Small intestine (tissue), 7 donors: ENCODE results near the gene MYO16. TPM values are rescaled to one million over a fixed set of nuclear protein-coding genes. Genes with fewer than 3 reads are reported as not detected.

Experiments
- DNase-seq, 2 donors: peaks; one replicate each; pipeline versions ENCODE4 v3.0.0 to v3.0.0-alpha.2; 2013
- FAIRE-seq: peaks from 2 replicates; lab custom pipeline; 2012; peaks lifted over from hg19 to GRCh38; lab: Jason Lieb, UNC
- H3K27ac ChIP-seq, 3 donors: one replicate each; pipeline ENCODE4 v1.5.1; 2013; ENCODE audit warnings: low read length in 2 of 3, mild to moderate bottlenecking in 2 of 3, control low read depth in 1 of 3, inconsistent platforms in 1 of 3, low read depth in 1 of 3, moderate library complexity in 1 of 3
- H3K27me3 ChIP-seq, 3 donors: one replicate each; pipeline ENCODE4 v1.6.1; 2013; ENCODE audit warnings: low read length in 3 of 3, inconsistent platforms in 1 of 3; ENCODE audit not compliant: control insufficient read depth in 3 of 3, insufficient read depth in 3 of 3
- H3K36me3 ChIP-seq, 3 donors: one replicate each; pipeline ENCODE4 v1.6.1; 2013; ENCODE audit warnings: low read length in 3 of 3, inconsistent platforms in 1 of 3, low read depth in 1 of 3, mild to moderate bottlenecking in 1 of 3, moderate library complexity in 1 of 3; ENCODE audit not compliant: control insufficient read depth in 3 of 3, insufficient read depth in 2 of 3
- H3K4me1 ChIP-seq, 3 donors: one replicate each; pipeline ENCODE4 v1.6.1; 2013; ENCODE audit warnings: low read length in 2 of 3, inconsistent platforms in 1 of 3, low read depth in 1 of 3, mild to moderate bottlenecking in 1 of 3, moderate library complexity in 1 of 3; ENCODE audit not compliant: control insufficient read depth in 3 of 3, insufficient read depth in 2 of 3
- H3K4me3 ChIP-seq, 3 donors: one replicate each; pipeline ENCODE4 v1.5.1; 2013; ENCODE audit warnings: low read length in 3 of 3, control low read depth in 1 of 3, inconsistent platforms in 1 of 3, low read depth in 1 of 3, mild to moderate bottlenecking in 1 of 3, moderate library complexity in 1 of 3
- H3K9me3 ChIP-seq, 2 donors: one replicate each; pipeline ENCODE4 v1.6.1; 2013; ENCODE audit warnings: low read depth in 1 of 2, low read length in 1 of 2; ENCODE audit not compliant: control insufficient read depth in 2 of 2, insufficient read depth in 1 of 2
- WGBS, 3 donors: extraction: QIAGEN DNeasy Blood & Tissue Kit; methylation state at CpG; one replicate each; pipeline ENCODE4 v1.1.7; 2013; 5-methylcytosine and 5-hydroxymethylcytosine counted together
- polyA plus RNA-seq, 4 donors: library from polyadenylated mRNA; stranded (reverse) in 3 of 4; unstranded in 1 of 4; fragments of 200-250 nt in 3 of 4; fragments of 120-200 nt in 1 of 4; gene quantifications; one replicate each; pipeline versions ENCODE4 v1.2.1 to v1.2.3, GENCODE V29; 2013
- donor health status: healthy with polysubstance abuse.
- donor health status: control.
- donor health status: control.
- donor health status: Bipolar disorder and iron deficiency.
- donor health status: healthy.

The MYO16 gene
- polyA plus RNA-seq, 4 donors, result 0.03 to 0.21 TPM; not detected in 2

DNA sequence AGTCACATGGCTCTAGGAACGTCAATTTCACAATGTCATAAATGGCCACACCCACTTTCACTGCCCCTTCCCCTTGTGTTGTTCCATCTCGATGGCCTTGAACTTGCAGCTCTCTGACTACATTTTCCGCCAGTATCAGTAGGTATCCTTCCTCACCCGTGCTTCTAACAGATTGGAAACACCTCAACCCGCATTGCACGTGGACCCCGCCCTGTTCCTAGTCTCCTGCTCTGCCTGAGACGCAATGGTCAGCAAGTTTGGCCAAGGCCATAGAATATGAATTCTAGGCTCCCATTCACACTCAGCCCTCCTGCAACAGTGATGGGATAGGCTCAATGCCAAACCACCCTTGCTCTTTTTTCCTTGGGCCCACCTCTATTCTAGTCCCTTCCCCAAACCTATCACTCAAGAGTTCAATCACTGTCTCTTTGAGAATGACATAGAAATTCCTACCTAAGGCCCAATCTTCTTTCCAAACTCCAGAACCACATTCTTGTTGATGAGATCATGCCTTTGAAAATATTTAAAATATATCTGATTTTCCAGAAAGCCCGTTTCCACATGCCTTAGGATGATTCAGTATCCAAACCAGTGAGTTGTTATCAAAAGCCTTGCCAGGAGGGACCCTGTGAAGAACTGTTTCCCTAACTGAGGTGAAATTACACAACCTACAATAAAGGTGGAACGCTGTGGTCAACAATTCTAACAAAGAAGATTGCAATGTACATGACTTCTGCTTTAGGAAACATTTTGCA is 334.6 kb downstream of the MYO16 start:
- no peaks in the 10 kb centered on the region for H3K4me1 ChIP-seq
- no peak overlapping the region for H3K27ac ChIP-seq
- no peak overlapping the region for H3K4me3 ChIP-seq
- FAIRE-seq, result no peak
- WGBS, 3 donors, result 70 to 76% (median 70%) methylated on average over 10 of the region's 10 CpGs
- no peaks in the 10 kb centered on the region for H3K36me3 ChIP-seq
- DNase-seq, result no peak
- no peaks in the 10 kb centered on the region for H3K27me3 ChIP-seq
- H3K9me3 ChIP-seq, result no peaks in the 10 kb centered on the region

DNA sequence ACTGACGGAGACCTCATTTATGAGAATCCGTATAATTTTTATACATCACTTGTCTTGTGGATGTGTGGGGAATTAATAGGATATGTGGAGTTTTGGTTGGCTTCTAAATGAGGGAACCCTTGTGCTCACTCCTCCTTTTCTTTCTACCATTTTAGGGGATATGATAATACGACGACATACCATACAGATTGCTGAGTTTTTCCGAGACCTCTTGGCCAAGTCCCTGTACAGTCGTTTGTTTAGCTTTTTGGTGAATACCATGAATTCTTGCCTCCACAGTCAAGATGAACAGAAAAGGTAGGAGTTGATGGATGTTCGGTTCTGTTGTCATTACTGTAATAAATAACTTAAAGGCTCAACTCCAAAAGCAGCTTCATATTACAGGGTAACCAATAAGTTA is 335.2 kb downstream of the MYO16 start:
- no peaks in the 10 kb centered on the region for H3K9me3 ChIP-seq
- WGBS, 3 donors, result 77 to 86% (median 86%) methylated on average over 7 of the region's 7 CpGs

DNA sequence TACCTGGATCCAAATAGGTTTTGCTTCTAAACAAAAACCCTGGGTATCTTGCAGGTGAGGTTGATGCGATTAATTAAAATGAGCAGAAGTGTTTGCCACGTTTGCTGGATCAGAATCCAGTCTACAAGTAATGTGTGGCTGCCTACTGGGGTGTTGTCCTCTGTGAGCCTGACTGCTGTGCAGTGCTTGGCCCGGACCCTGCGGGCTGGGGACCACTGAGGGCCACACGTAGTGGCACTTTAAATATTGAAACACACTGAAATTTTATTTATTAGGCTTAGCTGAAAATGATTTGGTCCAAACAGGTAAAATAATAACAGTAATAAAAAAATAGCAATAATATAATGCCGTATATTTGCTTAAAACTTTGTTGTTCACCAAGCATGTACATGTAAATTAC is 338.0 kb downstream of the MYO16 start:
- FAIRE-seq (no peak), DNase-seq (no peak)
- WGBS, 3 donors, result 81 to 87% (median 82%) methylated on average over 6 of the region's 6 CpGs
- no peaks in the 10 kb centered on the region for H3K9me3 ChIP-seq
- no peak overlapping the region for H3K27ac ChIP-seq
- H3K4me1 ChIP-seq, result no peaks in the 10 kb centered on the region
- no peak overlapping the region for H3K4me3 ChIP-seq
- H3K36me3 ChIP-seq, result no peaks in the 10 kb centered on the region
- no peaks in the 10 kb centered on the region for H3K27me3 ChIP-seq

More for the DNA sequence above, 335.2 kb downstream of the MYO16 start:
- Histone ChIP-seq H3K27me3 (no peaks in the 10 kb centered on the region), H3K4me1 (no peaks in the 10 kb centered on the region), H3K4me3 (no peak overlapping the region), H3K27ac (no peak overlapping the region), H3K36me3 (no peaks in the 10 kb centered on the region)
- no peak for FAIRE-seq
- DNase-seq, result no peak

DNA sequence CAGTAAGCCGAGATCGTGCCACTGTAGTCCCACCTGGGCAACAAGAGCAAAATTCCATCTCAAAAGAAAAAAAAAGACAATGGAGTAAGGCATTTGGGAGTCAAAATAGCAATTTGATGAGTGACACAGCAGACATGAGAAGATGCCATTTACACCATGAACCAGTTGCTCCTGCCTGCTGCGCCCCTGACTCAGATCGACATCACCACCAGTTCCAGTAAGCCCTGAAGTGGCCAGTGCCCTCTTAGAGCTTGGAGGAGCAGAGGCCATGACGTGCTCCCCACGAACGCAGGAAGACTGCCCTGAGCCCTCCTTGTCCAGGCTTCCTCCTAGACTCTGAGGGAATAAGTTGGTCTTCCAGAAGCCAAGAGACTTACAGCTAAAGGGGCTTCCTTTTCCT is 339.2 kb downstream of the MYO16 start:
- Histone ChIP-seq H3K36me3 (no peaks in the 10 kb centered on the region), H3K27me3 (no peaks in the 10 kb centered on the region), H3K4me3 (no peak overlapping the region), H3K27ac (no peak overlapping the region), H3K9me3 (no peaks in the 10 kb centered on the region), H3K4me1 (no peaks in the 10 kb centered on the region)
- FAIRE-seq (no peak), DNase-seq (no peak)
- WGBS, 3 donors, result 85 to 93% (median 91%) methylated on average over 7 of the region's 7 CpGs

DNA sequence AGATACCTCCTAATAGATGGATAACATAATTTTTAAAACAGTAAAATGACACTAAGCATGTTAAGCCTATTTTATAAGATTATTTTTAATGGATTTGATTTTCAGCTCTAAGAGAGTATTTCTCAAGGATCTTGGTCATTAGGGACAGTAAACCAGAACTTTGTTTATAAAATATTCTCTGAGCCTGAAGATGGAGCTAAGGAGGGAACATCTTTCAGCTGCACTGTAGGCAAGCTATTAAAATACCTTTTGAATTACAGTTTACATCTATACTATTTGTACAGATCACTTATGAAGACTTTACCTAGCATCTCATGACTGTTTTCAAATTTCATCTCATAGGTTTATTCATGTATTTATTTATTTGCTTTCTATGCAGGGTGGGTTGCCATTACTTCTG is 345.3 kb downstream of the MYO16 start:
- Histone ChIP-seq H3K4me3 (no peak overlapping the region), H3K4me1 (no peaks in the 10 kb centered on the region), H3K27me3 (no peaks in the 10 kb centered on the region), H3K36me3 (no peaks in the 10 kb centered on the region), H3K9me3 (no peaks in the 10 kb centered on the region), H3K27ac (no peak overlapping the region)
- FAIRE-seq (no peak), DNase-seq (no peak)

DNA sequence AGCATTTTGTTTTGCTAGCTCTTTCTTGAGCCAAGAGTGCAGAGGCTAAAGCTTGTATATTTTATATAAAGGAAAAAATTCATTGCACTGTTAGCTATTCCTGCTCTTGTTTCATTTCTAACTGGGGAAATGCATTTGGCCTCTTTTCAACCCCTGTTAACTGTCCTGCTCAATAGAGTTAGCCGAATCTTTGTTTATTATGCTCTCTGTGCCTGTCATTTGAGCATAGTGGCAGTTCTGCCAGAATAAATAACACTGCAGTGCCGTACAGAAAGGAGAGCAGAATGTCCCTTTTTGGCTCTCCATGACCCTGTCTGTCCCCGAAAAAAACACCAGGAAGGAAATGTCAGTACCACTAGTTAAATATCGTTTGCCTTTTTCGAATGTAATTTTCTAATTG is 350.8 kb downstream of the MYO16 start:
- FAIRE-seq (no peak), DNase-seq (no peak)
- Histone ChIP-seq H3K27ac (no peak overlapping the region), H3K4me1 (no peaks in the 10 kb centered on the region), H3K36me3 (no peaks in the 10 kb centered on the region), H3K9me3 (no peaks in the 10 kb centered on the region), H3K27me3 (no peaks in the 10 kb centered on the region), H3K4me3 (no peak overlapping the region)
- WGBS, 3 donors, result 31 to 53% (median 35%) methylated on average over 5 of the region's 5 CpGs

DNA sequence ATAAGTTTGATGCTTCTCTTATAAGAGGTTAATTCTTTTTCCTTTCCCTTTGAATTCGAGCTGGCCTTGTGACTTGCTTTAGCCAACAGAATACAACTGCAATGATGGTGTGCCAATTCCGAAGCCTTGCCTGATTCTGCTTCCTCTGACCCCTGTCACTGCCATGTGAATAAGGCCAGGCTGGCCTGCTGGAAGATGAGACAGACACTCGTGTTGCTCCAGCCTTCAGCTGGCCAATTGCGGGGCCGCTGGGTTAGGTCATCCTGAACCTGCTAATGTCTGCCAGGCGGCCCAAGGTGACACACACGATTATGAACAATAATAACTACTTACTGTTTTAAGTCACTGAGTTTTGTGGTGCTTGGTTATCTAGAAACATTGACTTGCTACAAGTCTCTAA is 352.0 kb downstream of the MYO16 start:
- no peak overlapping the region for H3K27ac ChIP-seq
- H3K4me1 ChIP-seq, result no peaks in the 10 kb centered on the region
- no peaks in the 10 kb centered on the region for H3K36me3 ChIP-seq
- FAIRE-seq, result no peak
- 78 to 82% (median 79%) methylated on average over 7 of the region's 7 CpGs for WGBS, 3 donors
- no peak overlapping the region for H3K4me3 ChIP-seq
- H3K9me3 ChIP-seq, result no peaks in the 10 kb centered on the region
- DNase-seq, result no peak
- no peaks in the 10 kb centered on the region for H3K27me3 ChIP-seq

- no peaks in the 10 kb centered on the region for H3K27me3 ChIP-seq
- no peak overlapping the region for H3K4me3 ChIP-seq
- no peaks in the 10 kb centered on the region for H3K9me3 ChIP-seq
- no peaks in the 10 kb centered on the region for H3K36me3 ChIP-seq
- no peaks in the 10 kb centered on the region for H3K4me1 ChIP-seq
- H3K27ac ChIP-seq, result no peak overlapping the region
- no peak for FAIRE-seq
- no peak for DNase-seq
- WGBS, 3 donors, result 79 to 91% (median 83%) methylated on average over 6 of the region's 6 CpGs
Measured at GRCh38 chr13:108983273-108983672, 353.9 kb downstream of the MYO16 start.
